ENCODE results near the gene PAPPA2. TPM values are rescaled to one million over a fixed set of nuclear protein-coding genes. Genes with fewer than 3 reads are reported as not detected.

Gene PAPPA2
- total RNA-seq, 4 donors from 2014 or later = under 0.01 to 3.1 (median 0.45) TPM

DNA sequence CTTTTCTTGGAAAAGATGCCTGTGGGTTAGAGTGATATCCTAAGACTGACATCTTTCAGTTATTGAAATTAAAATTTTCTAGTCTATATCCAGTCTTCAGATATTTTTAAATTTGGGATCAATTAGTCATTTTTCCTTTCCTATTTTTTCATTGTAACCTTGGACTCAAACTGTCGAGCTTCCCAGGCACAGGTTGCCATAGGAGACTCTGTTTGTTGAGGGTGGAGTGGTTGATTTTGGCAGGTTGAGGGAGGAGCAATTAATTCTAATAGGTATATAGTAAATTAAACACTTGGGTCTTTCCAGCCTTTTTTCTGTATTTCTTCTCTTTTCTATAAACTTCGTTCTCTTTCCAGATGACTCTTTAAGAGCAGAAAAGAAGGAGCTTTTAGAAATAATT is 374.7 kb downstream of the PAPPA2 start:
- Histone ChIP-seq H3K27ac (replicated peaks in 1 of 4) (no peak overlapping the region), H3K4me3 (no peak overlapping the region), H3K27me3 (no peaks in the 10 kb centered on the region), H3K9me3 (no peaks in the 10 kb centered on the region), H3K36me3 (no peaks in the 10 kb centered on the region), H3K4me1 (peaks cover 0 to 3% (median 0%) of the 10 kb centered on the region in 4 donors)
- DNase-seq (ENCODE audit: extremely low spot score) = no peak
- intact Hi-C loops (cut with DNase I) = no loop called here
- 50% methylated on average over 2 of the region's 2 CpGs for WGBS
- TF ChIP-seq CTCF (IDR thresholded peaks at IDR 0.05) (no peak), POLR2A (IDR thresholded peaks at IDR 0.05; ENCODE audit: low read depth) (no peak), POLR2AphosphoS5 (IDR thresholded peaks at IDR 0.05) (no peak), EP300 (IDR thresholded peaks at IDR 0.05) (no peak)

GRCh38 chr1:176838276-176838995 is 375.5 kb downstream of the PAPPA2 start:
- no peak for DNase-seq (ENCODE audit: extremely low spot score)
- 66% methylated on average over 5 of the region's 5 CpGs for WGBS
- intact Hi-C loops (cut with DNase I) = no loop called here
- no peak overlapping the region for H3K4me3 ChIP-seq
- no peak overlapping the region for H3K27ac ChIP-seq (replicated peaks in 1 of 4)
- H3K36me3 ChIP-seq = no peaks in the 10 kb centered on the region
- no peaks in the 10 kb centered on the region for H3K27me3 ChIP-seq
- no peaks in the 10 kb centered on the region for H3K9me3 ChIP-seq
- TF ChIP-seq POLR2A (IDR thresholded peaks at IDR 0.05; ENCODE audit: low read depth) = no peak
- no peak for TF ChIP-seq POLR2AphosphoS5 (IDR thresholded peaks at IDR 0.05)
- no peak for TF ChIP-seq CTCF (IDR thresholded peaks at IDR 0.05)
- no peak for TF ChIP-seq EP300 (IDR thresholded peaks at IDR 0.05)
- peaks cover 0 to 3% (median 0%) of the 10 kb centered on the region in 4 donors for H3K4me1 ChIP-seq

DNA sequence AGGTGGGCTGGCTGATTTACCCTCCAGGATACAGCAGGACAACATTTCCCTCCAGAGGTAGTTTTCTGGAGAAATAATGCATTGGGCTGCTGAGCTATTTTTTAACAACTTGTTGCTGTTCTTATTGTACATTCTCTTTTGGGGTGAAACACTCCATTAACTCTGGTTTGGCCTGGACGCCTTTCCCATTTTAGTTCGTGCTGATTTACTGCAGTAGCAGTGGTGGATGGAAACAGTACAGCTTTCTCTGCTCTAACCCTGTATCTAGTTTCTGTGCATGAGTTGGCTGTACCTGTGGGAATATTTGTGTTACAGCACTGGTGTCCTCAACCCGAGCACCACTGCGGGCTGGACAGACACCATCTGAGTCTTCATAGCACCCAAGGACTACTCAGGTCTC is 376.2 kb downstream of the PAPPA2 start:
- no peaks in the 10 kb centered on the region for H3K27me3 ChIP-seq
- intact Hi-C loops (cut with DNase I) = no loop called here
- peaks cover 0 to 3% (median 0%) of the 10 kb centered on the region in 4 donors for H3K4me1 ChIP-seq
- DNase-seq (ENCODE audit: extremely low spot score) = no peak
- TF ChIP-seq CTCF (IDR thresholded peaks at IDR 0.05) = no peak
- no peak for TF ChIP-seq POLR2A (IDR thresholded peaks at IDR 0.05; ENCODE audit: low read depth)
- no peak for TF ChIP-seq POLR2AphosphoS5 (IDR thresholded peaks at IDR 0.05)
- no peak for TF ChIP-seq EP300 (IDR thresholded peaks at IDR 0.05)
- H3K27ac ChIP-seq (replicated peaks in 1 of 4) = no peak overlapping the region
- H3K9me3 ChIP-seq = no peaks in the 10 kb centered on the region
- no peaks in the 10 kb centered on the region for H3K36me3 ChIP-seq
- WGBS = 92% methylated on average over 4 of the region's 4 CpGs
- H3K4me3 ChIP-seq = no peak overlapping the region

DNA sequence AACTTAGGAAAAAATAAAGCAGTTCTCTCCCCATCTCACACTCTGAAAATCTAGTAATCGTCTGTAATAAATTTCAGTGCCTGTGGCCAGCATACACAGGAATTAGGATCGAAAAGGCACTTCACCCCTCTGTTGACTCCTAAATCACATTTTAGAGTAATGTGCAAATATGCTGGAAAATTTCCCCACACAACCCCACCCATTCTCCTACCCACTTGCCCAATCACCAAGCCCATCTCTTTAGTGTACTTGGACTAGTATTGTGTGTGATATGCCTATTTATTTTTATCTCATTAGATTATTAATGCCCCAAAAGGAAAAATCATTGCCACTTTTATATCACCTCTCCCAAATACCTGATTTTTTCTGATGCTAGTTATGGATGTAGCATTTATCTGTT is 378.3 kb downstream of the PAPPA2 start:
- intact Hi-C loops (cut with DNase I) = no loop called here
- no peak for DNase-seq (ENCODE audit: extremely low spot score)
- Histone ChIP-seq H3K4me3 (no peak overlapping the region), H3K36me3 (no peaks in the 10 kb centered on the region), H3K27ac (replicated peaks in 1 of 4) (no peak overlapping the region), H3K4me1 (peaks cover 0 to 3% (median 0%) of the 10 kb centered on the region in 4 donors), H3K9me3 (no peaks in the 10 kb centered on the region), H3K27me3 (no peaks in the 10 kb centered on the region)
- WGBS = 78% methylated on average over 2 of the region's 2 CpGs
- TF ChIP-seq POLR2AphosphoS5 (IDR thresholded peaks at IDR 0.05) = no peak
- TF ChIP-seq POLR2A (IDR thresholded peaks at IDR 0.05; ENCODE audit: low read depth) = no peak
- TF ChIP-seq EP300 (IDR thresholded peaks at IDR 0.05) = no peak
- TF ChIP-seq CTCF (IDR thresholded peaks at IDR 0.05) = no peak

Measured in esophagus muscularis mucosa (tissue), 4 donors.